ENCODE data around the gene DHRS4. TPM values are rescaled to one million over a fixed set of nuclear protein-coding genes. Genes with fewer than 3 reads are reported as not detected.
A peak's percentile ranks its signal among the peaks of the same experiment; 100 is the strongest.

The DHRS4 gene
- 25.8 TPM for total RNA-seq
- long read RNA-seq, transcript DHRS4-203 (5 exons, 727 nt) = major isoform, 15 of 37 reads
- long read RNA-seq, transcript DHRS4-201 (8 exons, 1,443 nt) = minor isoform, 11 of 37 reads
- long read RNA-seq, partial matches to known transcripts = 2 of 37 reads
- long read RNA-seq, other reads (novel, unspliced or antisense) = 7 of 37 reads

GRCh38 chr14:23953464-23954278 is at the start of gene DHRS4:
Gene DHRS4, plus strand, starts transcription at chr14:23953770. Its CDS starts 19 bp downstream, at chr14:23953789.
- Histone ChIP-seq H3K36me3 (no peaks in the 10 kb centered on the region), H3K4me3 (peak within 1 kb of the TSS; percentile 91), H3K27me3 (no peaks in the 10 kb centered on the region), H3K4me1 (peaks cover 10% of the 10 kb centered on the region), H3K9me3 (no peaks in the 10 kb centered on the region), H3K27ac (peak within 1 kb of the TSS; percentile 84)
- DNase-seq = peak; percentile 90
- intact Hi-C loops (cut with DNase I) = no loop called here
- TF ChIP-seq CTCF (IDR thresholded peaks at IDR 0.05) = peak; percentile 85
- peak; percentile 97 for ATAC-seq

GRCh38 chr14:23910101-23910875 is 43.3 kb upstream of the DHRS4 start:
- ATAC-seq = peak; percentile 92

GRCh38 chr14:23910876-23911210 is 42.7 kb upstream of the DHRS4 start:
- H3K27ac ChIP-seq = no peak overlapping the region
- no peaks in the 10 kb centered on the region for H3K9me3 ChIP-seq
- no peak for DNase-seq
- intact Hi-C loops (cut with DNase I) = no loop called here
- no peaks in the 10 kb centered on the region for H3K4me1 ChIP-seq
- no peak for TF ChIP-seq CTCF (IDR thresholded peaks at IDR 0.05)
- no peaks in the 10 kb centered on the region for H3K27me3 ChIP-seq
- H3K36me3 ChIP-seq = no peaks in the 10 kb centered on the region
- H3K4me3 ChIP-seq = no peak overlapping the region
- no peak for ATAC-seq

More at GRCh38 chr14:23910101-23910875, 43.3 kb upstream of the DHRS4 start:
- Histone ChIP-seq H3K27me3 (no peaks in the 10 kb centered on the region), H3K9me3 (no peaks in the 10 kb centered on the region), H3K4me3 (no peak overlapping the region), H3K4me1 (no peaks in the 10 kb centered on the region), H3K36me3 (no peaks in the 10 kb centered on the region), H3K27ac (no peak overlapping the region)
- no peak for DNase-seq
- TF ChIP-seq CTCF (IDR thresholded peaks at IDR 0.05) = peak; percentile 74
- intact Hi-C loops (cut with DNase I) = no loop called here

GRCh38 chr14:23915559-23915958 is 38.0 kb upstream of the DHRS4 start:
- no peak for DNase-seq
- Histone ChIP-seq H3K4me3 (no peak overlapping the region), H3K9me3 (no peaks in the 10 kb centered on the region), H3K27me3 (no peaks in the 10 kb centered on the region), H3K36me3 (no peaks in the 10 kb centered on the region), H3K4me1 (no peaks in the 10 kb centered on the region), H3K27ac (no peak overlapping the region)
- intact Hi-C loops (cut with DNase I) = no loop called here
- no peak for TF ChIP-seq CTCF (IDR thresholded peaks at IDR 0.05)
- ATAC-seq = no peak

- peak; percentile 44 for ATAC-seq
- no peak for TF ChIP-seq CTCF (IDR thresholded peaks at IDR 0.05)
Observed at GRCh38 chr14:23916004-23916403, 37.6 kb upstream of the DHRS4 start.

More at GRCh38 chr14:23916004-23916403, 37.6 kb upstream of the DHRS4 start:
- no peaks in the 10 kb centered on the region for H3K4me1 ChIP-seq
- H3K36me3 ChIP-seq = no peaks in the 10 kb centered on the region
- H3K27me3 ChIP-seq = no peaks in the 10 kb centered on the region
- intact Hi-C loops (cut with DNase I) = no loop called here
- H3K9me3 ChIP-seq = no peaks in the 10 kb centered on the region
- H3K4me3 ChIP-seq = no peak overlapping the region
- H3K27ac ChIP-seq = no peak overlapping the region
- DNase-seq = no peak

All from upper lobe of right lung (tissue), 1 donor.